GM18511 (cell line): Measurements from ENCODE around the gene SMAD3.

Source experiments
- ATAC-seq: cut with Tn5 transposase; IDR thresholded peaks from one replicate; pipeline ENCODE4 v1.9.1; 2021; ENCODE audit warnings: mild to moderate bottlenecking, moderate library complexity; ENCODE audit not compliant: unreplicated experiment

Gene SMAD3

DNA sequence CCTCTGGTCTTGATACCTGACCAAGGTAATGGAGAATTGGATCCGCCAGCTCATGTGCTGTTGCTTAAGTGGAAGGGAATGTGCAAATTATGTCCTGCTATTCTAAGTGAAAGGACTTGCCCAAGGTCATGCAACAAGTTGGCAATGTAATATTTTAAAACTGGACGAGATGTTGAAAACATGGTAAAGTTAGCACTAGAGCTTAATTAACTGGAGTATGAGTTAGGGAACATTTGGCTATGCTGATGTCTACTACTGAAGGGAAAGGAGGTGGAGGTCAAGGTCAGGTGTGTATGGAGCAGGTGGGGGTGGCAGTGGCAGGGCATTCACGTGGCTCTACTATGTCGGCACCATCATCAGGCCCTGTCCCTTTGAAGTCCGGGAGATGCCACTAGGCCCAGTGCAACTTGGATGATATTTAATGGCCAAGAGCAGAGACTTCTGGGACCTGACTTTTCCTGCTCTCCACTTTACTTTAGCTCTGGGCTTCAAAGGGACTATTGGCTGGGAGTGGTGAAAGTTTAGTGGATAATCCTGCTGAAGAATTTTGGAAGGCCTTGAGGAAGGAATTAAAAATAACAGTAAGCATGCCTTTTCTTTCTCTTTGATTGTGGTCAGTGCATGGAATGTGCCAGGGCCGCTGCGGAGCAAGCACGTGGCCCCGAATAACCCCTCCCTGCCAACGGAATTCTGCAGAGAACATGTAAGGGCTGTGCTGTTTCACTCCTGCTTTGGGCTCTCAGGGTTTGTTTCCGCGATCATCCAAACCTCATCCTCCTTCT is 14.9 kb downstream of the SMAD3 start:
- no peak for ATAC-seq

DNA sequence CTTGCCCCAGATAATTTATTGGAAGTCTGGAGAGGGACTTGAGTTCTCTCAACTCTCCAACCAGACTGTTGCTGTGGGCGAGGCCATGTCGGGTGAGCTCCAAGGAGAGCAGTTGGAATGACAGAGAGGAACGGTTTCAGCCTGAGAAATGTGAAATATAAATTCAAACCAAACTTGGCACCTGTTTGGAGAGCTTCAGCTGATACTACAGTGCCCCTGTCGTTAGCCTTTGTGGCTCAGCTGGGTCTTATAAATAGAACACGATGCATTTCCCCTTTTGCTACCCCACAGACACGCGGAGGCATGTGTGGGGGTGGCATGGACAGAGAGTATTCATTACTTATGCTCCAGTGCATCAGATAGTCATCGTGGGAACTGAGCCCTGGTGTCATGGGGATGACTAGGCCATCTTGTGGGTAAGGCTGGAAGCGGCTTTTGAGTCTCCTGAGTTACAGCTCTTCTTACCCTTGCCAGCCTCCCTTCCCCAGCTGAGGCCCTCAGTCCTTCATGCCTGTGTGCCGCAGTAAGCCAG is 15.6 kb downstream of the SMAD3 start:
- peak; percentile 50 for ATAC-seq

DNA sequence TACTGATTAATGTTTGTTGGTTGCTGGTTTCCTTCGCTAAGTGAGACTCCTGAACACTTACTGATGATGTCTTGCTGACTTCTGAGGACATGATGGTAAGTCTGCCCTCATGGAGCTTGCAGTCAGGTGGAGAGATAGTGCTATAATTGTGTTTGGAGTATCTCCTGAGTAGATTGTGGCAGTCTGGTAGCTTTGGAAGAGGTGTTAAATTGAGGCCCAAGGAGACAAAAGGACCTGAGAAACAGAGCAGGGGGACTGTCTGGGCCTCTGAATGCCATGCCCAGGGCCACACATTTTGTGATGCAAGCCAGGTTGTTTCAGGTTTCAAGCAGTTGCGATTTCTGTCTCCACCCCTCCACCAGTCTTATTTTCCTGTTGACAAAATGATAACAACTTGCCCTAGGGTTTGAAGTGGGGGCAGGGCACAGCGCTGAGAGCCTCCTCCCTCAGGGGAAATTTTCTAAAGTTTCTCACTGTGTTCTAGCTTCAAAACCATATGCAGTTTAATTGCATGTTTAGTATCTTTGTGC is 16.7 kb downstream of the SMAD3 start:
- no peak for ATAC-seq

GRCh38 chr15:67083135-67083762 is 17.8 kb downstream of the SMAD3 start:
- no peak for ATAC-seq

- no peak for ATAC-seq
Observed at GRCh38 chr15:67084561-67084960, 19.2 kb downstream of the SMAD3 start.

DNA sequence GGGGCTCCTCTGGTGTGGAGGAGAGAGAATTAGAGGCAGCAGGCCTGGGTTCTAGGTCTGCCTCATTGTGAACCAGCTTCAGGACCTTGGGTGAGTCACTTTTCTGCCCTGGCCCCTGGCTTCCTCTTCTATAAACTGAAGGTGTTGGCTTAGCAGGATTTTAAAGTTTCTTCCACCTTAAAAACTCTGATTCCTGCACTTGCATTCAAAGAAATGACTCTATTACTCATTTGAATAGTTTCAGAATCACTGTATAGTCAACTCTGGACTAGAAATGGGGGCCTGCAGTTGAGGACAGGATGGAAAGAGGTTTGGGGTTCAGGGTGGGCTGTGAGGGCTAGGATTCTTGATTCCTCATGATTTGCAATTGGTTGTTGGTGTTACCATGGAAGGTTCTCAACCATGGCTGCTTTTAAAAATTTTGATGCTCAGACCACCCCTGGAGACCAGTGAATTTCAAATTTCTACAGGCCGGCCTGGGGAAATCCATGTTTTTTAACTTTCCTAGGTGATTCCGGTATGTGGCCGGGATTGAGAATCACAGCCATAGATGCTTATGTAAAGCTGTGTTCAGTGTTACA is 19.9 kb downstream of the SMAD3 start:
- peak; percentile 37 for ATAC-seq

GRCh38 chr15:67085818-67086636 is 20.6 kb downstream of the SMAD3 start:
- ATAC-seq = peak; percentile 57

DNA sequence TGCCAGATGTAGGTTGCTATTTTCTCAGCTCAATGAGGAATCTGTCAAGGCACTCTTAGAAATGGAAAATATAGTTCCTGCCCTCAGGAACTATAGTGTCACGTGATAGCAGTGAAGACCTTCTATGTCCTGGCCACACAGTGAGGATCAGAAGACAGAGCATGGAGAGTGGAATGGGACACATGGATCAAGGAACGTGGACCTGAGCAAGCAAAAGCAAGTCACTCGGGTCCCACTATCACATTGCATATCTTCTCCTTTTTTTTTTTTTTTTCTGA is 21.2 kb downstream of the SMAD3 start:
- ATAC-seq = no peak

GRCh38 chr15:67087507-67088172 is 22.2 kb downstream of the SMAD3 start:
- ATAC-seq = no peak

DNA sequence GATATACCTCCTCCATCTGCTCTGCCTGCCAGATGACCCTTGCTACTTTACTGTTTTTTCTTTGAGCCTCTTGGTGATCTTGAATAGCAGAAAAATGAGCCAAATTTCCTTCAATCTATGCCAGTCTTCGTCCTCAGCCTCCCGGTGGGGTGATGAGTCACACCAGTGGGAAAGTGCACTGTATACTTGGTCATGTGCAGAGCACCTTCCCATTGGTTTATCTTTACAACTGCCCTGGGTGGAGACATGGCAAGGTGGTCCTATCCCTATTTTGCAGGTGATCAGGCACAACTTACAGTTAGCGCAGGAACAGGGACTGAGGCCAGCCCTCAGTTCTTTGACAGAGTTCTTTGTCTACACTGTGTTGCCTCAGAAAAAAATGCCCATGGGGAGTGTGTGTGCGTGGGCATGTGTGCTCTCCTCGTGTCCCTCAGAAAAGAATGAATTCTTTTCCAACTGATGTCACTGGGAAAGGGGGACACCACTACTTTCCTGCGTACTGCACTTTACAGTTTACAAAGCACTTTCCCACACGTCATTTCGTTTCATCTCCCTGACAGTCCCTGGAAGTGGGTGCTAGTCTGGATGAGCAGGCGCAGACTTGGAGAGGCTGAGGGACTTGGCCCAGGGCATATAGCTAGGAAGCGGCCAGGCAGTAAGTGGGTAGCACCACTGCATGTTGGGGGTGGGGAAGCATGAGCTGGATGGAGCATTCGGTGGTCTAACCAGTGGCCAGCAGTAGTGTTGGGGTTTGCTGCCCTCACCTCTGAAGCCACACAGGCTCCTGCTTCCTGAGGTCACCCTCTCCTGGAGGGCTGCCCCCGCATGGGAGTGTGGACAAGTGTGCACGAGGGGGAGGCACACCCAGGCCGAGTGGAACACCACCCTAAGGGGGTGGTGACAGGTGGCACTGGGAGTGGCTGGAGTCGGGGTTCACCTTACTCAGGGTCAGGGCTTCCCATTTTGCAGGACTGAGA is 24.1 kb downstream of the SMAD3 start:
- no peak for ATAC-seq

- ATAC-seq = no peak
Observed at GRCh38 chr15:67090297-67091070, 25.1 kb downstream of the SMAD3 start.

DNA sequence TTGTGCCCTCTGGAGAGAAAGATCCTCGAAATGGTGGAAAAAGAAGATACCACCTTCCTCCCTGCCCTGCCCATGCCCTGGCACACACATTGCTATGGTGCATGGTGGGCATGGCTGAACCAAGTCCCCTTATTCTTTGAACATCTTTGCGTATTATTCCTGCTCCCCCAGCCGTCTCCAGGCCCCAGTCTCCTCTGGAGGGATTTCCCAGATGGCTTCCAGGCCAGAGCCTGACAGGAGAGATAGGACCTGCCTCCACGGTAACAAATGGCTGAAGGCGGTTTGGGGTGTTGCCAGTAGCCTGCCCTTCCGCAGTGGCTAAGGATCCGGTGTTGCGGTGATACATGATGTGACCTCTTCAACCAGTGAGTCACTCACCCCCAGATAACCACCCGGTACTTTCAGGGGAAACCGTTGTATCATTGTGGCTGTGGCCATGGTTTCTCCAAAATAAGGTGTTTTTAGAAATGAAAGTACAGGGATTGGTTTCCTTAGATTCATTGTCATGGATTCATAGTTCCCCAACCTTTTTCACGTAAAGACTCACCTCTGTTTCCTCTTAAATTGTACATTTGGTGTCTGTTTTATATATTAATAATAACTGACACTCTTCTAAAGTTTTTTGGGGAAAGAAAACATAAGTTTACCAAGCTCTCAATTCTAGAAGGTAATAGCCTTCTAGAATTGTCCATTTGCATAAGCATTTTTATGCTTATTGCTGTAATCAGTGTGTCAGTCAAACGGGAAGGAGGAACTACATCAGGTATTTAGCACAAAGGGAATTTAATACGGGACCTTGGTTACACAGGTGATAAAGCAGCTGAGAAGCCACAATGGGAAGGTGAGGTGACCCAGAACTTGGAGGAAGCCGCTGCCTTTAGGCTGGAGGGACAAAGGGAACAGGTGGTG is 25.9 kb downstream of the SMAD3 start:
- peak; percentile 87 for ATAC-seq

GRCh38 chr15:67091980-67092677 is 26.7 kb downstream of the SMAD3 start:
- ATAC-seq = no peak

DNA sequence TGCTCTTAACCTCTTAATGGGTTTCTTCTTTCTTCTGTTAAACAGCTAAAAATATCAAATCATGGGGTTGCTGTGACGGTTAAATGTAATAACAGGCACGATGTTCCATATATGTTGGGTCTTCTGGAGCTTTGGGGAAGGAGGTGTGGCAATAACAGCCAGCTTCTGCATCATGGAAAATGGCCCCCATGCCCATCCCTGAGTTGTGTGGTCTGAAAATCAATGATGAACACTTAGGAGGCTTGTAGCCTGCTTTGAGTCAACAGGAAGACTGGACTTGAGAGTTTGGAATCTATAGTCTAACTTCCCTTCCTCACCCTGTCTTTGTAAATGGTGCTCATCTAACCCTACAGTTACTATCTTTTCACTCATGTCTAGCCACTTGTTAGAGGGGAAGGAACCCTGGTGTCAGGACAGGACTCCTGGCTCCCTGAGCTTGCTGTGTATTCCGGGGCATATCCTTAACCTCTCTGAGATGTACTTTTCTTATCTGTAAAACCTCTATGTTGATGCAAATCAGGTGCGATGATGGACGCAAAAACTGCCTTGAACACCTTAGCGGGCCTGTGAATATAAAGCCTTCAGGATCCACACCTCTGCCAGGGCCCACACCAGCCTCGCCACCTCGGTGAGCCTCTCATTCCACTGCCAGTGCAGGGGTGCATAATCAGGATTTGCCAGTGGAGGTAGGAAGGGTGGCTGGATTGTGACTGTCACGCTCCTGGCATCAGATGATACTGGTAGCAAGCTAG is 27.5 kb downstream of the SMAD3 start:
- ATAC-seq = no peak

DNA sequence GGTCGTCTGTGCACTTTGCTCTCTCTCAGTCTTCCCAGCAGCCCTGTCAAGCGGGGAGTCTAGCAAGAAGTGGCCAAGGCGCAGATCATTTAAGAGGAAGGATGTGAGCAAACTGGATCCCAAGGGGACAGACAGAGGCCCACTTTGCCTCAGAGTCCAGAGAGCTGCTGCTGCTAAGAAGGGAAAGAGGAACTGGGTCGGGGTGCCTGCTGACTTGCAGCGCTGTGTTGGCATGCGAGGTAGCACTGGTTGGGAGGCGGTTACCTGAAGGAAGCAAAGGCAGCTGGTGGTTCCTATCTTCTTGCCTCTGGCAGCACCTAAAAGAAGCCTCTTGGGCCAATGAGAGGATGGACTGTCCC is 28.1 kb downstream of the SMAD3 start:
- ATAC-seq = peak; percentile 66
